Common myeloid progenitor, CD34-positive (primary cell): ENCODE measurements around the gene PTPRT. TPM values are rescaled to one million over a fixed set of nuclear protein-coding genes. Genes with fewer than 3 reads are reported as not detected.

Experiments
- CTCF ChIA-PET: fragments of 350-600 bp; sonication (Branson Sonifier 250); formaldehyde crosslinking; loops from one replicate; lab custom pipeline; 2021; ENCODE audit warnings: antibody characterized with exemption; lab: Charles Lee
- POLR2A ChIA-PET: fragments of 350-600 bp; sonication (Branson Sonifier 250); formaldehyde crosslinking; loops from one replicate; lab custom pipeline; 2021; ENCODE audit warnings: antibody characterized with exemption; lab: Charles Lee
- DNase-seq, 3 donors: peaks; one replicate each; pipeline versions ENCODE4 v3.0.0 to v3.0.0-alpha.2; 2013
- H3K27ac ChIP-seq, 2 experiments: 1 replicate in 1 of 2; 2 replicates in 1 of 2; pipeline ENCODE4 v1.7.0; 2013; ENCODE audit warnings: inconsistent platforms in 2 of 2, low read length in 2 of 2, mild to moderate bottlenecking in 2 of 2, low read depth in 1 of 2, moderate library complexity in 1 of 2; ENCODE audit not compliant: severe bottlenecking in 2 of 2, insufficient read depth in 1 of 2, poor library complexity in 1 of 2
- H3K27me3 ChIP-seq, 5 experiments: replicated peaks in 2 of 5; 1 replicate in 3 of 5; 2 replicates in 2 of 5; pipeline versions ENCODE4 v1.6.1 to v1.7.0; 2013; ENCODE audit warnings: low read length in 4 of 5, mild to moderate bottlenecking in 2 of 5, moderate library complexity in 2 of 5, inconsistent platforms in 1 of 5; ENCODE audit not compliant: insufficient read depth in 5 of 5, control insufficient read depth in 4 of 5
- H3K36me3 ChIP-seq, 4 experiments: 1 replicate in 2 of 4; 2 replicates in 2 of 4; pipeline versions ENCODE4 v1.6.1 to v1.7.0; 2013; ENCODE audit warnings: low read length in 3 of 4, control low read depth in 1 of 4, mild to moderate bottlenecking in 1 of 4; ENCODE audit not compliant: control insufficient read depth in 4 of 4, insufficient read depth in 4 of 4
- H3K4me1 ChIP-seq, 4 experiments: 1 replicate in 3 of 4; 2 replicates in 1 of 4; pipeline versions ENCODE4 v1.6.1 to v1.7.1; 2013; ENCODE audit warnings: low read length in 3 of 4, mild to moderate bottlenecking in 3 of 4, control low read depth in 1 of 4, inconsistent platforms in 1 of 4, moderate library complexity in 1 of 4; ENCODE audit not compliant: control insufficient read depth in 4 of 4, insufficient read depth in 4 of 4; ENCODE audit errors: control extremely low read depth in 1 of 4
- H3K4me3 ChIP-seq, 7 experiments: 1 replicate in 4 of 7; 2 replicates in 3 of 7; pipeline versions ENCODE4 v1.5.1 to v1.7.0; 2013; ENCODE audit warnings: mild to moderate bottlenecking in 7 of 7, low read length in 6 of 7, moderate library complexity in 6 of 7, inconsistent platforms in 2 of 7, low read depth in 2 of 7, control low read depth in 1 of 7; ENCODE audit not compliant: insufficient read depth in 4 of 7, control insufficient read depth in 1 of 7; ENCODE audit errors: extremely low read depth in 1 of 7
- H3K9me3 ChIP-seq, 5 experiments: 1 replicate in 4 of 5; 2 replicates in 1 of 5; pipeline versions ENCODE4 v1.6.1 to v1.7.1; 2013; ENCODE audit warnings: low read length in 4 of 5, mild to moderate bottlenecking in 2 of 5, inconsistent platforms in 1 of 5, low read depth in 1 of 5, moderate library complexity in 1 of 5; ENCODE audit not compliant: control insufficient read depth in 4 of 5, insufficient read depth in 2 of 5; ENCODE audit errors: control extremely low read depth in 1 of 5
- WGBS: methylation state at CpG from one replicate; pipeline ENCODE4 v1.1.5; 2013; ENCODE audit not compliant: insufficient coverage; 5-methylcytosine and 5-hydroxymethylcytosine counted together
- polyA plus RNA-seq: library from polyadenylated mRNA; unstranded; fragments of 120-200 nt; gene quantifications from one replicate; pipeline ENCODE4 v1.2.1, GENCODE V29; 2013

Gene PTPRT
- polyA plus RNA-seq: not detected

DNA sequence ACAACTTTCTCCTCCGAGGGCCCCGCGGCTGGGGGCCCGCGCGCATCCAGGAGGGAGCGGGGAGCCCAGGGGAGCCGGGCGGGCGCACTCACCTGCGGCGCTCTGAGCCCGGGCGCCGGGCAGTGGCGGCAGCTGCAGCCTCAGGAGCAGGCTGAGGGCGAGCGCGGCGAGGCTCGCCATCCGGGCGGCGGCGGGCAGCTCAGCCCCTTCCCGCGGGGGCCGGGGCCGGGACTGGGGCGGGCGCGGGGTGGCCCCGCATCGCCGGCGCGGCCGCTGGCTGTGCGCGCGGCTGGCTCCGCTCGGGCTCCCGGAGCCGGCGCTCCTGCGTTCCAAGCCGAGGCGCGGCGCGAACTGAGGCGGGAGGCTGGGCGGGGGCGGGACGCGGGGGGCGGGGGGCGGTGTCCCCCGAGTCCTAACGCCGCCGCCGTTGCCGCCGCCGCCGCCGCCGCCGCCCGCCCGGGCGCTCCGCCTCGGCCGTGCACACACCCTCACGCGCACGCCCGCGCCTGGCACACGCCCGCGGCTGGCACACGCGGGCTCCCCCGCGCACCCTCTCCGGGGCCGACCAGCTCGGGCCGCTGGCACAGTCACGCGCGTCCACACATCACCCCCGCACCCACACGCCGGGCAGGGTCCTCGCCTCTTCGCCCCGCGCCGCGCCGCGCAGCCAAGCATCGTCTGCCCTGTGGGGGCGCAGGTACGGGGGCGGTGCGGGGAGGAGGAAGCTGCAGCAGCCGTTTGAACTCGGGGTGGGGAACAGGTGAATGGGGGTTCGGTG, at the start of gene PTPRT:
PTPRT (minus strand) TSS at position 353 of the 778 bp plus-strand sequence; CDS start at position 180, 173 bp downstream.
- ChIA-PET POLR2A (no interaction called here), CTCF (interaction anchor here (3.3 kb wide), 1 partner anchor 1452 kb away, joined by 12 read pairs; no protein-coding TSS in a partner anchor)
- Histone ChIP-seq H3K27ac (no peak within 1 kb of the TSS), H3K9me3 (no peaks in the 10 kb centered on the region), H3K36me3 (no peaks in the 10 kb centered on the region), H3K27me3 (peaks cover 8 to 77% (median 41%) of the 10 kb centered on the region in 5 experiments), H3K4me1 (peaks cover 0 to 14% (median 5%) of the 10 kb centered on the region in 4 experiments), H3K4me3 (peak within 1 kb of the TSS in 2 of 7 experiments; percentile 5 to 19)
- WGBS: 2% methylated on average over 65 of the region's 115 CpGs
- peak in 1 of 3 donors; percentile 4 for DNase-seq

- Histone ChIP-seq H3K9me3 (peaks cover 0 to 5% (median 0%) of the 10 kb centered on the region in 5 experiments), H3K36me3 (no peaks in the 10 kb centered on the region), H3K27ac (no peak overlapping the region), H3K4me1 (peaks cover 0 to 3% (median 0%) of the 10 kb centered on the region in 4 experiments), H3K27me3 (peaks cover 0 to 3% (median 2%) of the 10 kb centered on the region in 5 experiments), H3K4me3 (no peak overlapping the region)
- CTCF ChIA-PET: no interaction called here
- DNase-seq: peak in 1 of 3 donors; percentile 2
- 100% methylated on average over 2 of the region's 3 CpGs for WGBS
- POLR2A ChIA-PET: no interaction called here
Observed at GRCh38 chr20:43238833-43239232, 49.1 kb upstream of the PTPRT start.

- POLR2A ChIA-PET: no interaction called here
- no peak overlapping the region for H3K4me3 ChIP-seq
- H3K36me3 ChIP-seq: no peaks in the 10 kb centered on the region
- H3K27ac ChIP-seq: no peak overlapping the region
- 65% methylated on average over 5 of the region's 5 CpGs for WGBS
- peaks cover 0 to 3% (median 0%) of the 10 kb centered on the region in 4 experiments for H3K4me1 ChIP-seq
- CTCF ChIA-PET: no interaction called here
- H3K27me3 ChIP-seq: peaks cover 0 to 3% (median 2%) of the 10 kb centered on the region in 5 experiments
- no peak for DNase-seq
- H3K9me3 ChIP-seq: peaks cover 0 to 5% (median 0%) of the 10 kb centered on the region in 5 experiments
Observed at GRCh38 chr20:43238266-43238665, 48.6 kb upstream of the PTPRT start.

GRCh38 chr20:43237651-43238168, 48.0 kb upstream of the PTPRT start:
- 94% methylated on average over 4 of the region's 4 CpGs for WGBS
- peaks cover 0 to 5% (median 0%) of the 10 kb centered on the region in 5 experiments for H3K9me3 ChIP-seq
- no peak overlapping the region for H3K4me3 ChIP-seq
- no peak for DNase-seq
- H3K27ac ChIP-seq: no peak overlapping the region
- no peaks in the 10 kb centered on the region for H3K36me3 ChIP-seq
- ChIA-PET CTCF (no interaction called here), POLR2A (no interaction called here)
- peaks cover 0 to 3% (median 2%) of the 10 kb centered on the region in 5 experiments for H3K27me3 ChIP-seq
- H3K4me1 ChIP-seq: peaks cover 0 to 3% (median 0%) of the 10 kb centered on the region in 4 experiments

GRCh38 chr20:43235998-43236397, 46.3 kb upstream of the PTPRT start:
- Histone ChIP-seq H3K27ac (no peak overlapping the region), H3K4me1 (peaks cover 0 to 3% (median 0%) of the 10 kb centered on the region in 4 experiments), H3K4me3 (no peak overlapping the region), H3K9me3 (peaks cover 0 to 5% (median 0%) of the 10 kb centered on the region in 5 experiments), H3K36me3 (no peaks in the 10 kb centered on the region), H3K27me3 (peaks cover 0 to 3% (median 2%) of the 10 kb centered on the region in 5 experiments)
- POLR2A ChIA-PET: no interaction called here
- no CpG with 5 or more reads among the region's 2 CpGs for WGBS
- CTCF ChIA-PET: no interaction called here
- no peak for DNase-seq

- WGBS: no CpG with 5 or more reads among the region's 1 CpG
- no peaks in the 10 kb centered on the region for H3K36me3 ChIP-seq
- no peak for DNase-seq
- H3K9me3 ChIP-seq: no peaks in the 10 kb centered on the region
- ChIA-PET CTCF (no interaction called here), POLR2A (no interaction called here)
- H3K4me3 ChIP-seq: no peak overlapping the region
- H3K4me1 ChIP-seq: peaks cover 0 to 2% (median 0%) of the 10 kb centered on the region in 4 experiments
- peaks cover 0 to 2% (median 0%) of the 10 kb centered on the region in 5 experiments for H3K27me3 ChIP-seq
- H3K27ac ChIP-seq: no peak overlapping the region
Observed at GRCh38 chr20:43231829-43232228, 42.1 kb upstream of the PTPRT start.

DNA sequence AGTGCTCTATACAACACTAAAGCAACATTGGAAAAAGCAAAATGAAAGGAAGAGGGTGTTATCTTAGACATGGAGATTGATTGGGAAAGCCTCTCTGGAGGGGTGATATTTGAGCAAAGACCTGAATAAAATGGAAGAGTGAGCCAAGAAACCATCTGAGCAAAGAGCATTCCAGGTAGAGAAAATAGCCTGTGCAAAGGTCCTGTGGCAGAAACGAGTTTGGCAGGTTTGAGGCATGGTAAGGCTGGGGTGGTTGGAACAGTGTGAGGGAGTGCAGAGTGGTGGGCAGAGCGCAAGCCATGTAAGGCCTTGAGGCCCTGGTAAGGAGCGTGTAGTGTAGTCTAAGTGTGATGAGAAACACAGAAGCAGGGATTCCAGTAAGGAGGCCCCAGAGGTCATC, 40.0 kb upstream of the PTPRT start:
- 86% methylated on average over 2 of the region's 3 CpGs for WGBS
- no peak overlapping the region for H3K27ac ChIP-seq
- no peaks in the 10 kb centered on the region for H3K4me1 ChIP-seq
- ChIA-PET CTCF (no interaction called here), POLR2A (no interaction called here)
- H3K36me3 ChIP-seq: no peaks in the 10 kb centered on the region
- DNase-seq: no peak
- peaks cover 0 to 2% (median 0%) of the 10 kb centered on the region in 5 experiments for H3K27me3 ChIP-seq
- H3K4me3 ChIP-seq: no peak overlapping the region
- H3K9me3 ChIP-seq: no peaks in the 10 kb centered on the region
